ENCODE measurements around the gene MICALL2. TPM values are rescaled to one million over a fixed set of nuclear protein-coding genes. Genes with fewer than 3 reads are reported as not detected.

The MICALL2 gene
- total RNA-seq, 6 donors from 2014 or later: 17.8 to 67.1 (median 42.4) TPM

- Histone ChIP-seq H3K27me3 (no peaks in the 10 kb centered on the region), H3K27ac (no peak overlapping the region), H3K36me3 (peaks cover 7 to 47% (median 39%) of the 10 kb centered on the region in 4 donors)
These were observed 8.9 kb upstream of the MICALL2 start for GRCh38 chr7:1468203-1468602.

GRCh38 chr7:1466524-1467271 lies 7.4 kb upstream of the MICALL2 start:
- Histone ChIP-seq H3K4me3 (no peak overlapping the region), H3K9me3 (no peaks in the 10 kb centered on the region), H3K27me3 (no peaks in the 10 kb centered on the region), H3K4me1 (peaks cover 15 to 24% (median 20%) of the 10 kb centered on the region in 4 donors), H3K36me3 (peaks cover 4 to 32% (median 25%) of the 10 kb centered on the region in 4 donors), H3K27ac (peak overlapping the region; percentile 71 to 89 (median 78))
- 20 to 37% methylated on average over 2 to 15 of the region's 17 CpGs for WGBS, 2 donors
- TF ChIP-seq EP300 (IDR thresholded peaks at IDR 0.05) (peak in 1 of 4 donors; percentile 72), POLR2A (IDR thresholded peaks at IDR 0.05) (peak in 1 of 4 donors; percentile 12), CTCF (IDR thresholded peaks at IDR 0.05) (peak in 1 of 6 experiments; percentile 6), POLR2AphosphoS5 (IDR thresholded peaks at IDR 0.05) (peak; percentile 32 to 45)
- peak; percentile 59 to 75 for ATAC-seq (ENCODE audit: low FRiP score in 2 of 2)
- DNase-seq: peak; percentile 81 to 93

More at GRCh38 chr7:1468203-1468602, 8.9 kb upstream of the MICALL2 start:
- Histone ChIP-seq H3K9me3 (no peaks in the 10 kb centered on the region), H3K4me3 (no peak overlapping the region), H3K4me1 (peaks cover 12 to 15% (median 13%) of the 10 kb centered on the region in 4 donors)
- ATAC-seq (ENCODE audit: low FRiP score in 2 of 2) (no peak), DNase-seq (no peak)
- 86 to 94% methylated on average over 3 to 11 of the region's 13 CpGs for WGBS, 2 donors
- TF ChIP-seq POLR2A (IDR thresholded peaks at IDR 0.05) (no peak), POLR2AphosphoS5 (IDR thresholded peaks at IDR 0.05) (no peak), CTCF (IDR thresholded peaks at IDR 0.05) (no peak), EP300 (IDR thresholded peaks at IDR 0.05) (no peak)

- ATAC-seq (ENCODE audit: low FRiP score in 2 of 2) (no peak), DNase-seq (no peak)
- H3K27me3 ChIP-seq: no peaks in the 10 kb centered on the region
- H3K27ac ChIP-seq: no peak overlapping the region
- H3K36me3 ChIP-seq: peaks cover 0 to 12% (median 5%) of the 10 kb centered on the region in 4 donors
- WGBS, 2 donors: 82 to 86% methylated on average over 10 to 11 of the region's 12 CpGs
- no peak overlapping the region for H3K4me3 ChIP-seq
- peaks cover 34 to 43% (median 38%) of the 10 kb centered on the region in 4 donors for H3K4me1 ChIP-seq
- H3K9me3 ChIP-seq: no peaks in the 10 kb centered on the region
- TF ChIP-seq CTCF (IDR thresholded peaks at IDR 0.05): no peak
- TF ChIP-seq POLR2A (IDR thresholded peaks at IDR 0.05): no peak
- no peak for TF ChIP-seq POLR2AphosphoS5 (IDR thresholded peaks at IDR 0.05)
- no peak for TF ChIP-seq EP300 (IDR thresholded peaks at IDR 0.05)
These were observed 5.4 kb upstream of the MICALL2 start for GRCh38 chr7:1464694-1465093.

GRCh38 chr7:1463676-1464223 lies 4.5 kb upstream of the MICALL2 start:
- Histone ChIP-seq H3K27me3 (no peaks in the 10 kb centered on the region), H3K9me3 (no peaks in the 10 kb centered on the region), H3K27ac (no peak overlapping the region), H3K4me1 (peaks cover 35 to 47% (median 40%) of the 10 kb centered on the region in 4 donors), H3K36me3 (peaks cover 0 to 2% (median 0%) of the 10 kb centered on the region in 4 donors), H3K4me3 (no peak overlapping the region)
- DNase-seq (no peak), ATAC-seq (ENCODE audit: low FRiP score in 2 of 2) (no peak)
- no peak for TF ChIP-seq POLR2AphosphoS5 (IDR thresholded peaks at IDR 0.05)
- WGBS, 2 donors: 64 to 82% methylated on average over 13 to 16 of the region's 18 CpGs

- WGBS, 2 donors: 50 to 58% methylated on average over 18 of the region's 18 CpGs
- ATAC-seq (ENCODE audit: low FRiP score in 2 of 2): no peak
- H3K27me3 ChIP-seq: no peaks in the 10 kb centered on the region
- peak overlapping the region in 2 of 4 donors; percentile 90 to 96 for H3K4me3 ChIP-seq
- DNase-seq: no peak
- peak overlapping the region; percentile 72 to 91 (median 82) for H3K27ac ChIP-seq
- peaks cover 48 to 62% (median 53%) of the 10 kb centered on the region in 4 donors for H3K4me1 ChIP-seq
- H3K9me3 ChIP-seq: no peaks in the 10 kb centered on the region
- TF ChIP-seq EP300 (IDR thresholded peaks at IDR 0.05): no peak
- TF ChIP-seq POLR2A (IDR thresholded peaks at IDR 0.05): no peak
- no peak for TF ChIP-seq CTCF (IDR thresholded peaks at IDR 0.05)
- TF ChIP-seq POLR2AphosphoS5 (IDR thresholded peaks at IDR 0.05): no peak
- no peaks in the 10 kb centered on the region for H3K36me3 ChIP-seq
These were observed 2.5 kb upstream of the MICALL2 start for GRCh38 chr7:1461646-1462375.

Data from upper lobe of left lung (tissue), 6 donors.